Left ventricle myocardium inferior (tissue), 1 donor: ENCODE measurements around the gene STARD3. TPM values are rescaled to one million over a fixed set of nuclear protein-coding genes. Genes with fewer than 3 reads are reported as not detected.

ENCODE experiments used
- DNase-seq: peaks from one replicate; pipeline ENCODE4 v3.0.0-alpha.2; 2020
- H3K27ac ChIP-seq: fragments of 200-600 bp; replicated peaks from 2 replicates; pipeline ENCODE4 v1.8.0; 2021
- H3K27me3 ChIP-seq: fragments of 200-600 bp; 2 replicates; pipeline ENCODE4 v1.8.0; 2021; ENCODE audit warnings: low read depth
- H3K36me3 ChIP-seq: fragments of 200-600 bp; 2 replicates; pipeline ENCODE4 v1.8.0; 2021
- H3K4me1 ChIP-seq: fragments of 200-600 bp; 2 replicates; pipeline ENCODE4 v1.8.0; 2021
- H3K4me3 ChIP-seq: fragments of 200-600 bp; 2 replicates; pipeline ENCODE4 v1.8.0; 2021; ENCODE audit warnings: mild to moderate bottlenecking, moderate library complexity
- H3K9me3 ChIP-seq: fragments of 200-600 bp; replicated peaks from 2 replicates; pipeline ENCODE4 v1.8.0; 2021
- CTCF ChIP-seq: fragments of 200-600 bp; IDR thresholded peaks from 2 replicates; pipeline ENCODE4 v1.8.0; 2021; ENCODE audit warnings: antibody characterized with exemption, mild to moderate bottlenecking, borderline replicate concordance
- intact Hi-C: fragments of 100-400 bp; cut with micrococcal nuclease; formaldehyde crosslinking; loops from one replicate; pipeline ENCODE4 v1.11.0; 2022
- total RNA-seq: library from RNA; stranded (reverse); fragmentation: NEBNext Ultra II Directional; extraction: Animal tissue kit (Norgen Biotek cat#: 25700); gene quantifications from one replicate; pipeline ENCODE4 v1.2.1, GENCODE V29; 2021
- donor health status: DM: no; HTN: yes; CAD: no; lungs with severe emphysema.

The STARD3 gene
- total RNA-seq, 1 donor from 2014 or later = 15.7 TPM

- intact Hi-C loops = no loop called here
- no peak for DNase-seq
- H3K9me3 ChIP-seq = no peaks in the 10 kb centered on the region
- H3K4me3 ChIP-seq = no peak overlapping the region
- peak overlapping the region; percentile 50 for H3K27ac ChIP-seq
- no peaks in the 10 kb centered on the region for H3K36me3 ChIP-seq
- peaks cover 33% of the 10 kb centered on the region for H3K4me1 ChIP-seq
- TF ChIP-seq CTCF = no peak
- H3K27me3 ChIP-seq = no peaks in the 10 kb centered on the region
Observed at GRCh38 chr17:39651923-39652586, 15.1 kb downstream of the STARD3 start.

- peak overlapping the region; percentile 50 for H3K27ac ChIP-seq
- peaks cover 37% of the 10 kb centered on the region for H3K4me1 ChIP-seq
- no peaks in the 10 kb centered on the region for H3K27me3 ChIP-seq
- no peak for TF ChIP-seq CTCF
- H3K9me3 ChIP-seq = no peaks in the 10 kb centered on the region
- no peaks in the 10 kb centered on the region for H3K36me3 ChIP-seq
- DNase-seq = no peak
- intact Hi-C loops = no loop called here
- H3K4me3 ChIP-seq = no peak overlapping the region
Observed at GRCh38 chr17:39652587-39653315, 15.8 kb downstream of the STARD3 start.

- intact Hi-C loops = no loop called here
- Histone ChIP-seq H3K9me3 (no peaks in the 10 kb centered on the region), H3K27ac (peak overlapping the region; percentile 50), H3K36me3 (no peaks in the 10 kb centered on the region), H3K4me1 (peaks cover 42% of the 10 kb centered on the region), H3K27me3 (no peaks in the 10 kb centered on the region), H3K4me3 (no peak overlapping the region)
- TF ChIP-seq CTCF = no peak
- DNase-seq = no peak
Observed at GRCh38 chr17:39653316-39653661, 16.3 kb downstream of the STARD3 start.

GRCh38 chr17:39653662-39654331 is 16.9 kb downstream of the STARD3 start:
- Histone ChIP-seq H3K9me3 (no peaks in the 10 kb centered on the region), H3K36me3 (peaks cover 3% of the 10 kb centered on the region), H3K27ac (no peak overlapping the region), H3K4me3 (no peak overlapping the region), H3K27me3 (no peaks in the 10 kb centered on the region), H3K4me1 (peaks cover 47% of the 10 kb centered on the region)
- TF ChIP-seq CTCF = peak; percentile 85
- peak; percentile 61 for DNase-seq
- intact Hi-C loops = no loop called here

- TF ChIP-seq CTCF = no peak
- DNase-seq = no peak
- no peaks in the 10 kb centered on the region for H3K9me3 ChIP-seq
- H3K27me3 ChIP-seq = no peaks in the 10 kb centered on the region
- H3K27ac ChIP-seq = no peak overlapping the region
- peaks cover 60% of the 10 kb centered on the region for H3K4me1 ChIP-seq
- H3K4me3 ChIP-seq = no peak overlapping the region
- H3K36me3 ChIP-seq = peaks cover 3% of the 10 kb centered on the region
- intact Hi-C loops = no loop called here
Observed at GRCh38 chr17:39655105-39655504, 18.2 kb downstream of the STARD3 start.
